NCI-H226 (cell line): Measurements from ENCODE around the gene EFCAB13.
"Not testable (repeated sequence)": the region's sequence is repeated elsewhere in the genome, so short reads cannot be mapped to it uniquely, and the experiment has no call there.

Source experiments
- DNase-seq: peaks from one replicate; pipeline ENCODE4 v3.0.0-alpha.2; 2015

EFCAB13 gene

DNA sequence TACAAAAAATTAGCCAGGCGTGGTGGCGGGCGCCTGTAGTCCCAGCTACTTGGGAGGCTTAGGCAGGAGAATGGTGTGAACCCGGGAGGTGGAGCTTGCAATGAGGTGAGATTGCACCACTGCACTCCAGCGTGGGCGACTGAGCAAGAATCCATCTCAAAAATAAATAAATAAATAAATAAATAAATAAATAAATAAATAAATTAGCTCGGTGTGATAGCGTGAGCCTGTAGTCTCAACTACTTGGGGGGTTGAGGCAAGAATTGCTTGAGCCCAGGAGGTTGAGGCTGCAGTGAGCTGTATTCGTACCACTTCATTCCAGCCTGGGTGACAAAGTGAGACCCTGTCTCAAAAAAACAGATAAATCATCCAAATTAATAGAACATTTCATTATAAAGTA, 108.5 kb downstream of the EFCAB13 start:
- DNase-seq, result not testable (repeated sequence)

DNA sequence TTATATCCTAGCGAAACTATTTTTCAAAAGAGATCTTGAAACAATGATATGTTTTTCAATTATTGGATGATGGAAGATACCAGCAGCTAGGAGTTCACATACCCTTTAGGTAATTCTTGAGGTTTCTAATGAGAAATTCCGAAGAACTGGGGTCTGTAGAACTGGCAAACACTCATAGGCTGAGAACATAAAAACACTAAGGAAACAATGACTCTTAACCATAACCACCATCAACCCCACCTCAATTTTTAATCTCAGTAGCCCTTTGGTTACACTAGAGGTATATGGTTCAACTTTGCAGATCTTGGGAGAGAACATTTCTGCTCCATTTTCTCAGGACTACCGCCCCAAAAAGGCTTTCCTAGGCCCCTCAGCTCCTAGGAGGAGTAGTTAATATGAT, 141.4 kb downstream of the EFCAB13 start:
- DNase-seq, result no peak

DNA sequence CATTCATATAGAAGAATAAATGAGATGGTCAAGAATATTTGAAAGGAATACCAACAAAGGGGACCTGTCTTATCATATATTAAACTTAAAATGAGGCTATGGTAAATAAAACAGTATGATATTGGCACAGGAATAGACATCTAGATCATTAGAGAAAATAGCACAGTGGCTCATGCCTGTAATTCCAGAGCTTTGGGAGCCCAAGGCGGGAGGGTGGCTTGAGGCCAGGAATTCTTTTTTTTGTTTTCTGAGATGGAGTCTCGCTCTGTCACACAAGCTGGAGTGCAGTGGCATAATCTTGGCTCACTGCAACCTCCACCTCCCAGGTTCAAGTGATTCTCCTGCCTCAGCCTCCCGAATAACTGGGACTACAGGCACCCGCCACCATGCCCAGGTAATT, 143.2 kb downstream of the EFCAB13 start:
- not testable (repeated sequence) for DNase-seq

DNA sequence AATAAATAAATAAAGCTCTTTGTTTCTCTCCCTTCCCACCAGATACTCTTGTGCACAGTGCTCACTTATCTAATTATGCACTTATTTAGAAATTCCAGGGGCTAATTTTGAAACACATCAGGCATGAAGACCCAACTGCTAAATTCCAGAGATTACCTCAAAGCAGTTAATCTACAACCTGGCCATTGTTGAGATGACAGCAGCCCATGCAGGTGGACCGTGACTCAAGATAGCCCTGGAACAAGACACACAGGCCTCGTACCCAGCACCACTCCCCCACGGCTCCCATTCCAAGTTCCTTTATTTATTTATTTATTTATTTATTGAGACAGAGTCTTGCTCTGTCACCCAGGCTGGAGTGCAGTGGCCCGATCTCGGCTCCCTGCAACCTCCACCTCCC, 147.1 kb downstream of the EFCAB13 start:
- DNase-seq, result no peak

DNA sequence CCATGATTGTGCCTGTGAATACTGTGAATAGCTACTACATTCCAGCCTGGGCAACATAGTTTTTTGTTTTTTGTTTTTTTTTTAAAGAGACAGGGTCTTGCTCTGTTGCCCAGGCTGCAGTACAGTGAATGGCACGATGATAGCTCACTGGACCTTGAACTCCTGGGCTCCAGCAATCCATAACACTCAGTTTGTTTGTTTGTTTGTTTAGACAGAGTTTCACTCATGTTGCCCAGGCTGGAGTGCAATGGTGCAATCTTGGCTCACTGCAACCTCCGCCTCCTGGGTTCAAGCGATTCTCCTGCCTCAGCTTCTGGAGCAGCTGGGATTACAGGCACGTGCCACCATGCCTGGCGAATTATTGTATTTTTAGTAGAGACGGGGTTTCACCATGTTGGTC, 148.3 kb downstream of the EFCAB13 start:
- not testable (repeated sequence) for DNase-seq
